Suppressor macrophage treated with lipopolysaccharide for 1 hour (primary cell): ENCODE data around the gene GSE1.
"Not testable (repeated sequence)": the region's sequence is repeated elsewhere in the genome, so short reads cannot be mapped to it uniquely, and the experiment has no call there.

Experiments used
- DNase-seq, 3 donors: peaks; one replicate each; pipeline ENCODE4 v3.0.0-alpha.2; 2020 to 2022

GSE1 gene

GRCh38 chr16:85592277-85592676 lies 20.8 kb upstream of the GSE1 start:
- not testable (repeated sequence) for DNase-seq

DNA sequence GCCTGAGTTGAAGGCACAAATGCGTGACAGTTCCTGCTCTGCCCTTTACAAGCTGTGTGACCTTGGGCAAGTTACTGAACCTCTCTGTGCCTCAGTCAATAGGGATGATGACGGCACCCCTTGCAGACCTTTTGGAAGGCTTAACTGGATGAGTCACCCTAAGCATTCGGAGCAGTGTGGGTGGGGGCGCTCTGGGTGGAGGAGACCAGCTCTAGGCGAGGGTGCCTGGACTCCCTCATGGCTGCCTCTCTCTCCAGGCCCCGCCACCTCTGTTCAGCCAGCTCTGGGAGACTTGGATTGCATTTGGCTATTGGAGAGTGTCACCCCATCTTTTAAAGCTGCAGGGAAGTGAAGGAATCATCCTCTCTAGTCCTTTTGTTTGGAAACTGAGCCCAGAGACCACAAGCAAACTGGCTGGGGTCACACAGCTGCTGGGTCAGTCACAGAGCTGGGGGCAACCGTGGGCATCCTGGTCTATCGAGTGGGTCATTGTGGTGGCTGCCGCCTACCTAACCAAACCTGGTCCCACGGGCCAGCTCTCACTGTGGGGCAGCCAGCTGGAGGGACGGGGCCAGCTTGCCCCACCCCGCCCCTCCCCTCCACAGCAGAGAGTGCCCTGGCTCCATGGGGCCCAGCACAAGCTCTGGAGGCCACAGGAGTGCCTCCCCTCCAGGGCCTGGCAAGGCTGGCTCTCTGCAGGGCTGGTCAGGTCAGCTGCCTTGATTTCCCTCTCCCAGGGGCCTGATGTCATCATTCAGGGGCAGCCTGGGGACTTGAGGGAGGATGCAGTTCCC lies 20.2 kb upstream of the GSE1 start:
- peak; percentile 35 to 53 (median 42) for DNase-seq

- no peak for DNase-seq
These were observed 19.5 kb upstream of the GSE1 start for GRCh38 chr16:85593494-85594221.

- DNase-seq, result no peak
These were observed 18.7 kb upstream of the GSE1 start for GRCh38 chr16:85594273-85594977.

DNA sequence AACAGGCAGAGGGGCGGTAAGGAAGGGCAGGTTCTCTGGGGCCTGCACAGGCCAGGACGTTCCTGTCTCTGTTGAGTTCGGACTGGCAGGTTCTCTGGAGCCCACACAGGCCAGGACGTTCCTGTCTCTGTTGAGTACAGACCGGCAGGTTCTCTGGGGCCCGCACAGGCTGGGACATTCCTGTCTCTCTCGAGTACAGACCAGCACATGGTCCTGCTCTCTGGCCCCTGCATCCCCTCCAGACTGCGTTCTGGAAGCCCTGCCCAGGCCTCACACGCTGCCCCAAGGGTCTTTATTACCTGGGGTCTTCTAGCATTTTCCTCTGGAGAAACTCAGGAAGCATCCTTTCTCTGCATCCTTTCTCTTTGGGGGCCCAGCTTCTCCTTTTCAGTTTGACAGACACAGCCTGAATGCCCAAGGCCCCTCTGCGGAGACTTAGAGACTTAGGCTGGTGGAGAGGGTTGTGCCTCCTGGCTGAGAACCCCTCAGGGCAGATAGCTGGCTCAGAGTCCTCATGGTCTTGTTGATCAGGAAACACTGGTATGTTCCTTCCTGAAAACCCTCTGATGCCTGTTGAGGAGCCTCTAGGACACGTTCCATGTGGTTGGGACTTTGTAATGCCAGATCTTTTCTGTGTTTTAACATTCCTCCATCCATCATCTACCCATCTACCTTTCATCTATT lies 18.0 kb upstream of the GSE1 start:
- DNase-seq, result no peak

GRCh38 chr16:85595812-85596502 lies 17.2 kb upstream of the GSE1 start:
- no peak for DNase-seq

DNA sequence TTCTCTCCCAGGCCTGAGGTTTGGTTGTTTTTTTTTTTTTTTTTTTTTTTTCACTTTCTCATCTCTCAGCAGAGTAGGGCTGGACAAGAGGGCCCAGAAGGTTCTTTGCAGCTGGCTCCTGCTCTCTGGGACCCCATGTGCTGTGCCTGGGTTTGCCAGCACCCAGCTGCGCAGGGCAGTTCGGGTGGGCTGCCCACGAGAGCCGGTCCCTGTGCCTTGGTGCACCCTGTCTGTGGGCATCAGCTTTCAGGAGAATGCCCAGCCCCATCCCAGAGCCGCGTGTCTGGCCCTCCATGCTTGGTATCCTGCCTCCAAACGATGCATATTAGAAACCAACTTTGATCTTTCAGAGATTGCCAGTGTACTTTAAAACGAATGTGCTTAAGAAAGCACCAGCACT lies 15.0 kb upstream of the GSE1 start:
- DNase-seq, result no peak

DNA sequence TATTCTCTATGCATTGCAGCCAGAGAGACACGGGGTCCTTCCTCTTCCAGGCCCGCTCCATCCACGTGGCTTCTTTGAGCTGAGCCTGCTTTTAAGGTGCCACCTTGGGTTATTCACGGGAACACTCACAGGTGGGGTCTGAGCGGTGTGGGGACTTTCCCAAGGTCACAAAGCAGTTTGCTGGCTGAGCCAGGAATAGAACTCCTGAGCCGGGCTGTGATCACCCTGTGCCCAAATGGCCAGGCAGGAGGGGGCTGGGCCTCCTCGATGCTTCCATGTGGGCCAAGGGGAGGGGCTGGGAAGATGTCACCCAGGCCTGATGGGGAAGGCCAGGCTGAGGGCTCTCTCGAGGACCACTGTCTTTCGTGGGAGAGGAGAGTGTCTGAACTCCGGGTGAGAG lies 13.0 kb upstream of the GSE1 start:
- no peak for DNase-seq

GRCh38 chr16:85600530-85601271 lies 12.4 kb upstream of the GSE1 start:
- DNase-seq, result no peak

GRCh38 chr16:85601272-85601639 lies 11.9 kb upstream of the GSE1 start:
- DNase-seq, result no peak

DNA sequence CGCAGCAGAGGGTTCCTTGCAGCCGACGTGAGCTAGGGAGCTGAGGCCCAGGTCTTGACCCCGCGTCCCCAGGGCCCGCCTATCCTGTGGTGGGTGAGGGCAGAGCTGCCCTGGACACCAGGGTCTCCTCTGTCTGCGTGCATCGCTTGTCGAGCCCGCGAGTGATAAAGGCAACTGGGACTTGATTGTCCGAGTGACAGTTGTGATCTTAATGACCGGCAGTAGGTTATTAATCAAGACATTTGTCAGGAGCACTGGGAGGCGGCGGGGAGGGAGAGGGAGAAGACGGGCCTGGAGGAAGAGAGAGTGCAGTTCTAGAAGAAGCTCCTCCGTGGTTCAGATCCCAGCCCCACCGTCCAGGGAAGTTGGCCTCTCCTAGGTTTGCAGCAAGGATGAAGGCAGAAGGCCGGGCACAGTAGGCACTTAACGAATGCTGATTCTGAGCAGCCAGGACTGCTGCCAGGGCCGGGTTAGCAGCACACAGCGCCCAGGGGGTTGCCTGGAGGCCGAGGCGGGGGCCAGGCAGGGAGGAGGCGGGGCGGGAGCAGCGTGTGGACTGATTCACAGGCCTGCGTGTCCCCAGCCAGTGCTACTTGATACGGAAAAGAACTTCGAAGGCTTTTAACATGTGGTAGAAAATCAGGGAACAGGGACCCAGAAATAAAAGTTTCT lies 11.3 kb upstream of the GSE1 start:
- no peak for DNase-seq

DNA sequence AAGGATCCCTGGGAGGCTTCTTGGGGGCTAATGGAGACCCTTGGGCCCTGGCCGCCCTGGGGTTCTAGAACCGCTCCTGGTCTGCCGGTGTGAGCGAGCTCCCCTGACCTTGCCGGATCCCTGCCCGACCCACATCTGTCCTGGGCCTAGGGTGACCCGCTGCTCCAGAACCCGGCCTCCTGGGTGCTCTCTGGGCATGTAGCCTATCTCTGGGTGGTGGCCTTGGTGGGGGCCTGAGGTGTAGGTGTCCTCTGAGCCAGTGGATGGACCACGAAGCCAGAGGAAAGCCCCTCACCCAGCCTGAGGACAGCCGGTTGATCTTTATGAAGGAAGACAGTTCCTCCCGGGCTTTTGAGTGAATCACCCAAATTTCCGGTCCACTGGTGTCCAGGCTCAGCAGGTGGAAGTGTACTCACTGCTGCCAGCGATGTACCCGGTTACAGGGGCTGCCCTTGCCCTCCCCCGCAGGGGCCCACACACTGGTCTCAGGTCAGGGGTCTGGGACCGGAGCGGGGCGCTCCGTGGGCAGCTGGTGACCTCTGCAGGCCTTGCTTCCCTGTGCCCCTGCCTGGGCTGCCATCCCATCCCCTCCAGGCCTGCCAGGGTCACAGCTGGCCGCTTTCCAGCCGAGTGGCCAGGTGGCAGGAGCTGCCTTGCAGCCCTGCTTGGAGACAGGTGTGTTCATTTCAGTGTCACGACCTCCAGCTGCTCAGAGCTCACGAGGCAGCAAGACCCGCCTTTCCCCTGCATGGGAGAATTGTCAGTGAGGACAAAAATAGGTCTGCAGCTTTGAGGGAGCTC lies 10.5 kb upstream of the GSE1 start:
- DNase-seq, result peak; percentile 63 to 80 (median 68)

- peak; percentile 88 to 91 (median 90) for DNase-seq
These were observed 9.8 kb upstream of the GSE1 start for GRCh38 chr16:85603203-85603755.

GRCh38 chr16:85604145-85604705 lies 8.9 kb upstream of the GSE1 start:
- peak in 1 of 3 donors; percentile 9 for DNase-seq

- no peak for DNase-seq
These were observed 7.8 kb upstream of the GSE1 start for GRCh38 chr16:85605051-85605911.

GRCh38 chr16:85605912-85606841 lies 6.9 kb upstream of the GSE1 start:
- DNase-seq, result no peak

DNA sequence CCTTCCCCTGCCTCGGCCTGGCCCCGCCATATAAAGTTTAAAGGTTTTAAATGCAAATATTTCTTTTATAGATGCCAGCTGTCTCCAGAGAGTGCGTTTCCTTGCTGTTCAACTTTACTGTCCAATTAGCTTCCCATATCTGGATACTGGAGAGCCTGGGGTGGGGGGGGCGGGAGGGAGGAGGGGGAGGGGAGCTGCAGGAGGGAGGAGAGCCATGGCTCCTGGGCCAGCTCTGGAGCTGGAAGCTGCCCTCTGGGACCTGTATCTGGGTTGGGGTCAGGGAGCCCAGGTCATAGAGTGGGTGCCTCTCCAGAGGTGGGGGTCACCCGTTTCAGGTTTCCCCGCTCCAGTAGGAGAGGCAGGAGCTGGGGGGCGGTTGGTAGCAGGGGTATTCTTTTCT lies 6.2 kb upstream of the GSE1 start:
- no peak for DNase-seq
